Stimulated activated CD8-positive, alpha-beta memory T cell treated with anti-CD3 and anti-CD28 coated beads, Interleukin-15, amount 100 ng/mL, for 1 hour (primary cell): ENCODE results near the gene CENPA.
"Not testable (repeated sequence)": the region's sequence is repeated elsewhere in the genome, so short reads cannot be mapped to it uniquely, and the experiment has no call there.

ENCODE experiments used
- DNase-seq: peaks from one replicate; pipeline ENCODE4 v3.0.0-alpha.2; 2020; ENCODE audit warnings: low read depth

The CENPA gene

DNA sequence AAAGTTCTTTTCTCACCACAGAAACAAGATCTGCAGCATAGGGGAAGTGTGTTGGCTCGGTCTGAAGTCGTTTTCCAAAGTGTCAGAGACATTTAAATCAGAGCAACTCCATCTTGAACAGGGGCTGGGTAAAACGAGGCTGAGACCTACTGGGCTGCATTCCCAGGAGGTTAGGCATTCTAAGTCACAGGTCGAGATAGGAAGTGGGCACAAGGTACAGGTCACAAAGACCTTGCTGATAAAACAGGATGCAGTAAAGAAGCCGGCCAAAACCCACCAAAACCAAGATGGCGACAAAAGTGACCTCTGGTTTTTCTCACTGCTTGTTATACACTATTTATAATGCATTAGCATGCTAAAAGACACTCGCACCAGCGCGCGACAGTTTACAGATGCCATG lies 24.9 kb upstream of the CENPA start:
- DNase-seq, result not testable (repeated sequence)

DNA sequence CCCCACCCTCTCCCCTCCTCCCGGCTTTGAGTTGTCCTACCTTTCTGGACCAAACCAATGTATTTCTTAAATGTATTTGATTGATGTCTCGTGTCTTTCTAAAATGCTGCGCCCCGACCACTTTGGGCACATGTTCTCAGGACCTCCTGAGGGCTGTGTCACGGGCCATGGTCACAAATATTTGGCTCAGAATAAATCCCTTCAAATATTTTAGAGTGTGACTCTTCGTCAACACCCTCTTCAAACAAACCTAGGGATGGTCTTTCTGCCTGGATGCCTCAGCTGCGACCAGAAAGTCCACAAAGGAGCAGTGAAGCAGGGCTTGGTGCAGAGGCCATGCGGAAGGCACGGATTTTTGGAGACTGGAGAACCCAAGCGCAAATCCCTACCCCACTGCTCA lies 22.8 kb upstream of the CENPA start:
- DNase-seq, result no peak

DNA sequence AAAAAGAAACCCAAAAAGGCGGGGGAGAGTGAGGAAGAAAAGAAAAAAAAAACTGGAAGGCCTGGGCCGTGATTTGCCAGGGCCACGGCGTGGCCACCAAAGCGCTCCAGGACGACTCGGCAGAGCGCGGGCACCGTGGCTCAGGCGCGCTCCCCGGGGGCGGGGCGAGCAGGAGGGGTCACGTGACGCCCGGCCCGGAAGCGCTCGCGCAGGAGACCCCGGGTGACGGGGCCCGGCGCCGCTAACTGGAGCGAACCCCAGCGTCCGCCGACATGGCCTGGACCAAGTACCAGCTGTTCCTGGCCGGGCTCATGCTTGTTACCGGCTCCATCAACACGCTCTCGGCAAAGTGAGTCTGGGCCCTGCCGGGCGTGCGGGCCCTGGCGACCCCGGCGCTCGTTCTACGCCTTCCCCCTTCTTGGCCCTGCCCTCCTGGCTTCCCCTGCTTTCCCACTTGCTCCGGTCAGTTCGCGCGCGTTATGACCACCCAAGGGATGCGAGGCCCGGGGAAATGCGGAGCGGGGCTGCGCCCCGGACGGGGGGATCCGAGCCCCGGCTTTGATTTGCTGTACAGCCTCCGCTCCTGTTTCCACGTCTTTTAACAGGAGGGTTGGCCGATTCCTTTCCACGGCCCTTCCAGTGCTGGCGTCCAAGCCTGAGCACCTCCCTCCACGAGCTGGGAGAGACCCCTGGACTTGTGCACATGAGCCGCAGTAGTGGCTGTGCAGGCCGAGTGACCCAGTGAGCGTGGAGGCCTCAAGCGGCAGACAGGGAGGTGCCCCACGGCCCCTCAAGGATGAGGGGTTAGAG lies 21.6 kb upstream of the CENPA start, which contains the start of gene SLC35F6:
TSS of gene SLC35F6 (plus strand) at position 207 of the 810 bp plus-strand sequence. CDS start at position 273, 66 bp downstream.
- peak; percentile 57 for DNase-seq

DNA sequence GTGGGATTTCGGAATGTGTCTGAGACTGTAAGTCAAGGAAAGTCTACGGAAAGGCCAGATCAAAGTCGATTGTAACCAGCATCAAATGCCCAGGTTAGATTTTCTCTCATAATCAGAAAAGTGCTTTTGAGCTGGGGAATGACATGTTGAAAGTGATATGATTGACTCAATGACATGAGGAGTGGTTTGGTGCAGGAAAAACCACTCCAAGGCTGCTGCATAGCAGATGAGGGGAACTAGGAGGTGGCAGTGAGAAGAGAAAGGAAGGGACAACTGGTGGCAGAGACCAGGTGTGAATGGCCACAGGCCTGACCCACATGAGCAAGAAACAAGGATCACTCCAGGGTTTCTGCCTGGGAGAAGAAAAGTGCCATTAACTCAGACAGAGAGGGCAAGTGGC lies 20.9 kb upstream of the CENPA start:
- DNase-seq, result no peak

DNA sequence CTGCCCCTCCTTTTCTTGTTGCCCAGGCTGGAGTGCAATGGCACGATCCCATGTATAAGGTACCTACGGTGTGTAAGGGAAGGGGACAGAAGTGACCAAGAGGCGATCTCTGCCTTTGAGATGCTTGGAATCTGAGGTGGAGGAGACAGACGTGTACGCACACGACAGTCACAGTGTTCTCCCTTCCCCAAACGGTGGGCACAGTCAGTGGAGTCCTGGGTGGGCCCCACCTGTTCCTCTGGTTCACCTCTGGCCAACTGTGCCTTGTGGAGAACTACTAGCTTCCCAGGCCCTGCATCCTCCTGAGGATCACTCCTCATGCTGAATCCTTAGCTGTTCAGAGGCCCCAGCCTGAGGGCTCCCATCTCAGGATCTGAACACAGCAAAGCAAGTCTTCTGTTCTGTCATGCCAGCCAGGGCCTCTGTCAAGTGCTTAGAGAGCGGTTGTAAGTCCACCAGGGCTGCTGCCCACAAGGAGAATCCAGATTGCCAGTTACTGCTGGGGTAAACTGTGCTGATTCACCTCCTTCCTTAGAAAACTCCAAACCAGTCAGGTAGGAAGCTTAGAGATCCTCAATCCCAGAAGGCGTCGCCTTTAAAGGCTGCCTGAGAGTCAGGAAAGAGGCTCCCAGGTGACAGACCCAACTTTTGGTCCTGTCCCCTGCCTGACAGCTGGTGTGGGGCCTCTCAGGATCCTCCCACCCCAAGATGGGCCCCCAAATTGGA lies 20.2 kb upstream of the CENPA start:
- no peak for DNase-seq

DNA sequence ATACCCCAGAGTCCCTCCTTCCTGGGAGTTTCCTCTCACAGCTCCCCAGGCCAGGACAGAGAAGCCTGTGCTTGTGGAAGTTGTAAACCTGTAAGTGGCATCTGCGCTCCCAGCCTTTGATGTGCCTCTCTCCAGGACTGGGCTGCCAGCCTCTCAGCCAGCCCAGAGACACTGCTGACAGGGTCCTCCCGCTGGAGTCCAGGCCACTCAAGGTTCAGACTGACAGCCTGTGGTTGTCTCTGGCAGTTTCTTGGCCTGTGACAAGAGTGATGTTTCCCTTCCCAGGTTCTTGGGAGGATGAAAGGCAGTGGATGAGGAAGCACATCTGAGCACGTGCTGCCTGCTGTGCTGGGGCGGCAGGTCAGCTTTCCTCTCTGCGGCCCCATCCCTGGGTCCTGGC lies 18.7 kb upstream of the CENPA start:
- DNase-seq, result no peak

DNA sequence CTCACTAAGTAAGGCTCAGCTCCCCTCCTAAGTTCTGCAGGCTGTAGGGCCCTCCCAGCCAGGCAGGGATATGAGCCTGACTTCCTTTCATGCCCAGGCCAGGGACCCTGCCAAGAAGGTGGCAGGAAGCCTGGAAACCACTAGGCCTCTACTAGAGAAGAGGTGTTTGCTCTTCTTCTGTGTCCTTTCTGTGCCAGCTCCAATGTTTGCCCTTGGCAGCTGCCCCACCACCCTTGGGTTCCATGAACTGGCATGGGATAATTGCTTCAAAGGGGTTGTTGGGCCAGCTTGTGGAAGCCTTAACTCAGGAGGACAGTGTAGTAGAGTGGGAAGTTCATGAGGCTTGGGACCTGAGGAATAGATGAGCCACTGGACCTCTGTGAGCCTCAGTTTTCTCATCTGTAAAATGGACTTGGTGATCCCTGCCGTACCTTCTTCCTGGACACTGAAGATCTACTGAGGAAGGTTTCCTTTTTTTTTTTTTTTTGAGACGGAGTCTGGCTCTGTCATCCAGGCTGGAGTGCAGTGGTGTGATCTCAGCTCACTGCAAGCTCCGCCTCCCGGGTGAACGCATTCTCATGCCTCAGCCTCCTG lies 17.9 kb upstream of the CENPA start:
- no peak for DNase-seq

DNA sequence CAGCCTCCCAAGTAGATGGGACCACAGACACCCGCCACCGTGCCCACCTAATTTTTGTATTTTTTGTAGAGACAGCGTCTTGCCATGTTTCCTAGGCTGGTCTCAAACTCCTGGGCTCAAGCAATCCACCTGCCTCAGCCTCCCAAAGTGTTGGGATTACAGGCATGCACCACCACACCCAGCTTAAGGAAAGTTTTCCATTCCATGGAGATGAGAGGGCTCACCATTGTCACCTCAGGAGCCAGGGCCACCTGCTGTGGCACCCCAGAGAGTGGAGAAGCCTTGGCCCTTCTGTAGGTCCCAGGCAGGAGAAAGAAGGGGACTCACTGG lies 17.1 kb upstream of the CENPA start:
- no peak for DNase-seq

DNA sequence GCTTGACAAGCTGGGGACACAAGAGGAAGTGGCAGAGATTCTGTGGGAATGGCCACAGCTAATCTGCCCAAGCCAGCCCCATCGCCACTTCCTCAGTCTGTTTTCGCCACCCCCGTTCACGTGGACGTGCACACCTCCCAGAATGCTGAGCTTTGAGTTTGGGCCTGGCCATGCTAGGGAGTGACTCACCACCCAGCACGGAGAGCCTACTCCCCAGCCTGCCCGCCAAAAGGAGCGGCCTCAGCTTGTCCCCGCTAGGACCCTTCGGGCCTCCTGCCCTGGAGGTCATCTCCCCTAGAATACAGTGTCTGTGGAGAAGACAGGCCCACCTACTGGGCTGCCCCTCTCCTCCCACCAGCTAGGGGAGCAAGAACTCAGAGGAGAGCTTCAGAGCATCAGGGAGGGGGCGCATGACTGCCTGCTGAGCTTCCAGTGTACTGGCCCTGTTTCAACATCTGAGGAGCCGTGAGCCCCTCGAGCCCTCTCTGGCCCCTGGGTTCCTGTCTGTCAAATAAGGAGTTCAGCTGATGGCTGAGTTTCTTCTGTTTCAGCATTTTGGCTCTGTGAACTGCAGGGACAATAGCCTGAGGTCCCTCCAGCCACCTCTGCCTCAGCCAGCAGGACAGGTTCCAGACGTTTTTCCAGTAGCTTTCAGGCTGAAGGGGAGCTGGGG lies 16.6 kb upstream of the CENPA start:
- DNase-seq, result no peak

DNA sequence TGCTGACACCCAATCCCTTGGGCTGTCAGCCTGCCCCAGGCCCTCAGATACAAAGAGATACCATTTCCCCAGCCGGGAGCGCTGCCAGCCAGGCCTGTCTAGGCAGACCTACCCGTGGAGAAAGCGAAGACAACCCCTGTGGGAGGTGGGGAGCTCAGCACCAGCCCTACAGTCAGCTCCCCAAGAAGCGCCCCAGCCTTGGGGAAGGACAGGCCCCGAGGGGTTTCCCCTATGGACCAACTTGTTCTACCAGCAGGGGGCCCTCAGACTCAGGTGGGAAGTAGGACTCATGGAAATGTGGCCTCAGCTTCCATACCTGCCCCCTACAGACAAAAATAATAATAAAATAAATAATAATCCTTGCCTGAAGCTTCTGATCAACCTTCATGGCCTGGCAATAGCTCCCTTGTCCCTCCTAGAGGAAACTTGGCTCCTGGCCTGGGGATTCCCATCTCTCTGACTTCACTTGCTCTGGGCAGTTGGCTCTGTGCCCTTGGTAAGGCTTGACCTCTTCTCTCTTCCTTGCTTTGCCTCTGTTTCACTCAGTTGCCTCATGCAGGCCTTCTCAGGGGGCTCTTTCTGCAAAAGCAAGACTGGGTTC lies 14.8 kb upstream of the CENPA start:
- DNase-seq, result no peak

DNA sequence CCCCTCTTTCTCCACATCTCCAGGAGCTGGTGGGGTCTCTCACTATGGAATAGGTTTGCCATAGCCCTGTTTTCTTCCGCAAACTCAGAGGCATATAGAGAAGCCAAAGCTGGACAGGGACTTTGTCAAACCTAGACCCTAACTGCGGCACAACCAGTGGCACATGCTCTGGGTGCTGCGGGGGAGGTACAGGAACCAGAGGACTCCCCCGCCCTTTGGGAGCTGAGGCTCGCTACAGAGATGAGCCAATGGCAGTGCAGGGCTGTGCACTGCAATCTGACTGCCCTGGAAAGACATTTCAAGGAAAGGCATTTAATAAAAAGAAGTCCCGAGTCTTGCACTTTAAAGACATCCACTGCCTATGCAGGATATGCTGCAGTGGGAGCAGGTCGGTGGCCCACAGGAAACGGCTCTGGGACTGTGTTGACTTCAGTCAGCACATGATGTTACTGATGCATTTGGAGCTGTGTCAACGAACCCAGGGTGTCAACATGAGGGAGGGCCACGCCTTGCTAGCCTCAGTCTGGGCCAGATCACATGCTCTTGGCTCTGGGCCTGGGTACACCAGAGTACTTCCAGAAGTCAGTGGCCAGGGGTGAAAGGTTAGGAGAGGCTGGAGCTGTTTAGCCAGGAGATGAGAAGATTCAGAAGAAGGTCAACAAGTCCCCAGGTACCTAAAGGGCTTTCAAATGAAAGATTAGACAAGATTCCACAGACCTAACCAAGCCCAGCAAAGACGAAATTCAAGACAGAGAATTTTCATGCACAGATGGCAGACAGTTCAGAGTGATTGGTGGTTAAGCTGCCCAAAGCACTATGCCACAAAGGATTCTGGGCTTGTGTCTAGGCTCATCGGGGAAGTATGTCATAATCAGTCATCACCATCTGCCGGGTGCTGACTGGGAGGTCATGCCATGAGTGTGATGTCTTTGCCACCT lies 13.5 kb upstream of the CENPA start:
- no peak for DNase-seq

DNA sequence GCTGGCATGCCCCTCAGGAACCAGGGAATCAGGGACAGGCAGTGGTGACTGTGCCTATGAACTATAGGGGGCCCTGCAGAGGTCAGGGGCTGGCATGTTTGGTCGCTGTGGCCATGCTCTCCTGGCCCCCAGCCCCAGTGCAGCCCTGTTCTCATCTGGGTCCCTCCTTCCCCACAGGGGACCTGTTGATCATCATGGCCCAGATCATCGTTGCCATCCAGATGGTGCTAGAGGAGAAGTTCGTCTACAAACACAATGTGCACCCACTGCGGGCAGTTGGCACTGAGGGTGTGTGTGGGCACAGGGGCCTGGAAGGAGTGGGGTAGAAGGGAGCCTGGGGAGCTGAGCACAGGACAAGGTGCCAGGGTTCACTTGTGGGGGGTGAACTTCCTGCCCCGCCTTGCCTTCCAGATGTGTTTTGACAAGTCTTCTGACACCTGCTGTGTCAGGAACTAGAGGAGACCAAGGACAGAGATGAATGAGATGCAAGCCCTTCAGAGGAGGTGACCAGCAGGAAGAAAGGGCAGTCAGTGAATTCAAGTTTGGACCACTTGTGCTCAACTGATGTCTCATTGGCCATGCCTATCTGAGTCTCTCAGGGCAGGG lies 9.6 kb upstream of the CENPA start:
- DNase-seq, result no peak

DNA sequence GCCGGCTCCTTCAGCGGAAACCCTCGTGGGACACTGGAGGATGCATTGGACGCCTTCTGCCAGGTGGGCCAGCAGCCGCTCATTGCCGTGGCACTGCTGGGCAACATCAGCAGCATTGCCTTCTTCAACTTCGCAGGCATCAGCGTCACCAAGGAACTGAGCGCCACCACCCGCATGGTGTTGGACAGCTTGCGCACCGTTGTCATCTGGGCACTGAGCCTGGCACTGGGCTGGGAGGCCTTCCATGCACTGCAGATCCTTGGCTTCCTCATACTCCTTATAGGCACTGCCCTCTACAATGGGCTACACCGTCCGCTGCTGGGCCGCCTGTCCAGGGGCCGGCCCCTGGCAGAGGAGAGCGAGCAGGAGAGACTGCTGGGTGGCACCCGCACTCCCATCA lies 7.8 kb upstream of the CENPA start:
- no peak for DNase-seq

DNA sequence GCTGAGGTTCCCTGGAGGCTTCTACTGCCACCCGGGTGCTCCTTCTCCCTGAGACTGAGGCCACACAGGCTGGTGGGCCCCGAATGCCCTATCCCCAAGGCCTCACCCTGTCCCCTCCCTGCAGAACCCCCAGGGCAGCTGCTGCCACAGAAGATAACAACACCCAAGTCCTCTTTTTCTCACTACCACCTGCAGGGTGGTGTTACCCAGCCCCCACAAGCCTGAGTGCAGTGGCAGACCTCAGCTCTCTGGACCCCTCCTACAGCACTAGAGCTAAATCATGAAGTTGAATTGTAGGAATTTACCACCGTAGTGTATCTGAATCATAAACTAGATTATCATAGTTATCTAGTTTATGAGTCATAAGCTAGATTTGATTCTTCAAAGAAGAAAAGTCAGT lies 7.3 kb upstream of the CENPA start:
- DNase-seq, result no peak

DNA sequence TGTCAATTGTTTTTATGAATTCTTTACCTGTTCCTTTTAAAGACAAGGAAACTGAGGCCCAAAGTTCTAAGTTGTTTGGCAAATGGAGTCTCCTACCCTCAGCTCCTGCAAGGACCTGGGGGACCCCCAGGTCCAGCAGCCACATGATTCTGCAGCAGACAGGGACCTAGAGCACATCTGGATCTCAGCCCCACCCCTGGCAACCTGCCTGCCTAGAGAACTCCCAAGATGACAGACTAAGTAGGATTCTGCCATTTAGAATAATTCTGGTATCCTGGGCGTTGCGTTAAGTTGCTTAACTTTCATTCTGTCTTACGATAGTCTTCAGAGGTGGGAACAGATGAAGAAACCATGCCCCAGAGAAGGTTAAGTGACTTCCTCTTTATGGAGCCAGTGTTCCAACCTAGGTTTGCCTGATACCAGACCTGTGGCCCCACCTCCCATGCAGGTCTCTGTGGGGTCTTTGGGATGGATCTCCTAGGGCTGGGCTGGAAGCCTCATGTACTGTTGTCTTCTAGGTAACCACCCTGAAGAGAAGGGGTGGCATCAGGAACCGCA lies 5.6 kb upstream of the CENPA start:
- no peak for DNase-seq

DNA sequence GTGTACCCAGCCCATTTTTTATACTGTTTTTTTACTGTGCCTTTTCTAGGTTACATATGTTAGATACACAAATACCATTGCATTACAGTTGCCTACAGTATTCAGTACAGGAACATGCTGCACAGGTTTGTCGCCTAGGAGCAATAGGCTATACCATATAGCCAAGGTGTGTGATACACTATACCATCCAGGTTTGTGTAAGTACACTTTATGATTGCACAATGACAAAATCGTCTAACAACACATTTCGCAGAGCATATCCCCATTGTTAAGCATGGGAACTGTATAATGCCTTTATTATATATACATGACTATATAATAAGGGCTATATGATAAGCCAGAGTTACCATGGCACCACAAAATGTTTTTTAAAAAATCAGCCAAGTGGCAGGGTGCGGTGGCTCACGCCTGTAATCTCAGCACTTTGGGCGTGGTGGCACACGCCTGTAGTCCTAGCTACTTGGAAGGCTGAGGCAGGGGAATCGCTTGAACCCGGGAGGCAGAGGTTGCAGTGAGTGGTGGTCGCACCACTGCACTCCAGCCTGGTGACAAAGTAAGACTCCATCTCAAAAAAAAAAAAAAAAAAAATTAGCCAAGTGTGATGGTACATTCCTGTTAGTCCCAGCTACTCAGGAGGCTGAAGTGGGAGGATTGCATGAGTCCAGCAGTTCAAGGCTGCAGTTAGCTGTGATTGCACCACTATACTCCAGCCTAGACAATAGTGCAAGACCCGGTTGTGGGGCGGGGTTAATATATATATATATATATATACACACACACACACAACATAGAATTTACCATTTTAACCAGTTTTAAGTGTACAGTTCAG lies 2.8 kb upstream of the CENPA start:
- no peak for DNase-seq

DNA sequence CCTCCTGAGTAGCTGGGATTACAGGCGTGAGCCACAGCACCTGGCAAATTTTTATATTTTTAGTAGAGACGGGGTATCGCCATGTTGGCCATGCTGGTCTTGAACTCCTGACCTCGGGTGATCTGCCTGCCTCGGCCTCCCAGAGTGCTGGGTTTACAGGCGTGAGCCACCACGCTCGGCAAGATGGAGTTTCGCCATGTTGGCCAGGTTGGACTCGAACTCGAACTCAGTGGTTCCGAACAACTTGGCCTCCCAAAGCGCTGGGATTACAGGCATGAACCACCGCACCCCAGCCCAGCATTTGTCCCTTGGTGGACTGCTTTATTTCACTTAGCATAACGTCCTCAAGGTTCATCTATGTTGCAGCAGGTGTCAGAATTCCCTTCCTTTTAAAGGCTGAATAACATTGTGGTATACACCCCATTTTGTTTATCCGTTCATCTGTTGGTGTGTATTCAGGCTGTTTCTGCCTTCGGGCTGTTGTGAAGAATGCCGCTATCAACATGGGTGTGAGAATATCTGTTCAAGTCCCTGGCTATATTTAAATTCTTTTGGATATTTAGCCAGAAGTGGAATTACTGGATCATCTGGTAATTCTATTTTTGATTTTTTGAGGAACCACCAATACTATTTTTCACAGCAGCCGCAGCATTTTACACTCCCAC lies 1.2 kb upstream of the CENPA start:
- DNase-seq, result no peak

DNA sequence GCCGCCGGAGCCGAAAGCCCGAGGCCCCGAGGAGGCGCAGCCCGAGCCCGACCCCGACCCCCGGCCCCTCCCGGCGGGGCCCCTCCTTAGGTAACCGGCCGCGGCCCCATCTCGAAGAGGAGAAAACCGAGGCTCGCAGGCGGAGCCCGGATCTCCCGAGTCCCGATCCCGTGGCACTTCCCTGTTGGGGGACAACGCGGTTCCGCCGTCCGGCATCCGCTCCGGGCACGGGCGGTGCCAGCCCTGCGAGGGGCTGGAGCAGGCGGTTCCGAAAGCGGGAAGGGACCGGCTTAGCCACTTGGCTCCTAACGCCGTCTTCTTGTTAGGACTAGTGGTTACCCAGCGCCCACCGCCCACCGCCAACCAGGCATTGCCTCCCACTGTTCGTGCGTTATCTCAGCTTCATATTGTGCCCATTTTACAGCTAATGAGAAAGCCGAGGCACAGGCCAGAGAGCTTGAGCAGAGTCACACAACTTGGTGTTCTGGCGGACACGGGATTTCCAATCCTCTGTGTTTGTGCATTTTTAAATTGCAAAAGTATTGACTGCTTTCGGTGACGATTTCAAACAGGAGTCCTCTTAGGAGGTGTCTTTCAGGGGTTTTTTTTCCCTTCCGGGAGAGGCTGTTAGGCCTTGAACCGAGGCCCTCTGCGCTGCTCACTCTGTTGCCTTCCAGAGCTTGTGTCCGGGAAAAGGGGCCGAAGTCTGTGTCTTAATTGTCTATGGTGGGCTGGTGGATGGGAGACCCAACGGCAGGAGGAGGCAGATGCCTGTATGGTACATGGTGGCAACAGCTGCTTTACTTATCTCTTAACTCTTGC lies 562 bp downstream of the CENPA start:
- no peak for DNase-seq
